Stimulated activated CD4-positive, alpha-beta T cell treated with anti-CD3 and anti-CD28 coated beads, Interleukin-1b, Interleukin-23, amount 100 ng/mL, for 24 hours (primary cell): Measurements from ENCODE around the gene MVB12A.

Source experiments
- DNase-seq, 4 experiments: peaks; one replicate each; pipeline ENCODE4 v3.0.0-alpha.2; 2020; ENCODE audit warnings: low read depth in 4 of 4, low spot score in 1 of 4

Gene MVB12A

GRCh38 chr19:17404621-17405249, 15.1 kb upstream of the MVB12A start:
- no peak for DNase-seq

GRCh38 chr19:17405250-17406045, 14.4 kb upstream of the MVB12A start, which contains the start of gene BST2:
Gene BST2 (minus strand): TSS chr19:17405630. CDS start chr19:17405575, 55 bp downstream.
- DNase-seq, result peak in 1 of 4 experiments; percentile 36

GRCh38 chr19:17406046-17406886, 13.6 kb upstream of the MVB12A start:
- no peak for DNase-seq

- DNase-seq, result no peak
Measured at GRCh38 chr19:17406887-17407196, 13.0 kb upstream of the MVB12A start.

- no peak for DNase-seq
Measured at GRCh38 chr19:17409990-17410389, 9.9 kb upstream of the MVB12A start.

GRCh38 chr19:17411801-17412200, 8.0 kb upstream of the MVB12A start:
- no peak for DNase-seq

GRCh38 chr19:17414097-17414496, 5.8 kb upstream of the MVB12A start:
- DNase-seq, result no peak

GRCh38 chr19:17415121-17415520, 4.7 kb upstream of the MVB12A start:
- no peak for DNase-seq

- DNase-seq, result no peak
Measured at GRCh38 chr19:17418710-17419109, 1.1 kb upstream of the MVB12A start.

GRCh38 chr19:17419154-17419620, 660 bp upstream of the MVB12A start:
- no peak for DNase-seq

GRCh38 chr19:17420475-17420924, 653 bp downstream of the MVB12A start:
- no peak for DNase-seq

GRCh38 chr19:17421942-17422341, 2.1 kb downstream of the MVB12A start:
- DNase-seq, result no peak

- DNase-seq, result no peak
Measured at GRCh38 chr19:17423429-17424208, 3.8 kb downstream of the MVB12A start.

- no peak for DNase-seq
Measured at GRCh38 chr19:17424743-17425365, 5.0 kb downstream of the MVB12A start.

GRCh38 chr19:17429641-17430113, 9.8 kb downstream of the MVB12A start:
- no peak for DNase-seq

- no peak for DNase-seq
Measured at GRCh38 chr19:17431417-17431816, 11.6 kb downstream of the MVB12A start.

- no peak for DNase-seq
Measured at GRCh38 chr19:17435218-17435617, 15.4 kb downstream of the MVB12A start.

- DNase-seq, result no peak
Measured at GRCh38 chr19:17436094-17436873, 16.4 kb downstream of the MVB12A start.

GRCh38 chr19:17436874-17437267, 17.0 kb downstream of the MVB12A start:
- DNase-seq, result no peak
